HepG2 (cell line): ENCODE data around the gene BTBD19. TPM values are rescaled to one million over a fixed set of nuclear protein-coding genes. Genes with fewer than 3 reads are reported as not detected.

Experiments
- ATAC-seq: fragments of 200-7000 bp; cut with Tn5 transposase; 3 replicates; pipeline ENCODE4 v1.9.1; 2020; ENCODE audit warnings: mild to moderate bottlenecking, moderate library complexity
- BruUV-seq: library from RNA; stranded (reverse); fragments of 400-500 nt; replicated peaks from 2 replicates; lab custom pipeline; 2021; lab: Mats Ljungman, UMichigan
- CTCF ChIA-PET: fragments of 300-600 bp; formaldehyde crosslinking; extraction: SDS; loops from one replicate; lab custom pipeline; 2021; ENCODE audit warnings: low total read pairs, inconsistent platforms, low intra/inter-chr PET ratio; lab: Yijun Ruan, JAX
- POLR2A ChIA-PET: fragments of 350-600 bp; sonication (Branson Sonifier 250); formaldehyde crosslinking; loops from one replicate; lab custom pipeline; 2020; ENCODE audit warnings: antibody characterized with exemption, inconsistent platforms; lab: Yijun Ruan, JAX
- DNase-seq: peaks from one replicate; pipeline ENCODE4 v3.0.0-alpha.2; 2015; ENCODE audit warnings: low spot score
- FAIRE-seq: peaks from 3 replicates; lab custom pipeline; 2011; peaks lifted over from hg19 to GRCh38; lab: Jason Lieb, UNC
- H2AFZ ChIP-seq: one replicate; pipeline ENCODE4 v1.6.1; 2011; ENCODE audit warnings: low read length, inconsistent platforms
- H3K27ac ChIP-seq: fragments of 300-600 bp; 3 replicates; pipeline ENCODE4 v1.8.0; 2011; ENCODE audit warnings: mixed run types, mild to moderate bottlenecking, mixed read lengths, low read length, inconsistent platforms; ENCODE audit not compliant: insufficient read depth; ENCODE audit errors: extremely low read length
- H3K27me3 ChIP-seq, 2 experiments: fragments of 200-600 bp in 1 of 2; 2 replicates in 1 of 2; 3 replicates in 1 of 2; pipeline versions ENCODE4 v1.6.0 to v1.8.0; 2011; ENCODE audit warnings: low read length in 2 of 2, mild to moderate bottlenecking in 2 of 2, moderate library complexity in 2 of 2, inconsistent platforms in 1 of 2; ENCODE audit not compliant: insufficient read depth in 2 of 2, control insufficient read depth in 1 of 2
- H3K36me3 ChIP-seq, 2 experiments: fragments of 200-600 bp in 1 of 2; replicated peaks in 1 of 2; 2 replicates in 1 of 2; 3 replicates in 1 of 2; pipeline versions ENCODE4 v1.5.1 to v1.8.0; 2011; ENCODE audit warnings: low read length in 2 of 2, inconsistent platforms in 1 of 2; ENCODE audit not compliant: insufficient read depth in 2 of 2, control insufficient read depth in 1 of 2
- H3K4me1 ChIP-seq: 2 replicates; pipeline ENCODE4 v1.5.1; 2012; ENCODE audit warnings: low read length, inconsistent platforms; ENCODE audit not compliant: insufficient read depth
- H3K4me2 ChIP-seq: 2 replicates; pipeline ENCODE4 v1.6.0; 2011; ENCODE audit warnings: low read depth, low read length, inconsistent platforms
- H3K4me3 ChIP-seq, 3 experiments: fragments of 200-600 bp in 1 of 3; sonication (generic), shearing (Covaris generic) in 1 of 3; replicated peaks in 1 of 3; 2 replicates each; pipeline ENCODE4 v1.5.1; 2011 to 2016; ENCODE audit warnings: low read length in 3 of 3, inconsistent platforms in 2 of 3, low read depth in 2 of 3, mild to moderate bottlenecking in 2 of 3, control low read depth in 1 of 3, mixed read lengths in 1 of 3; ENCODE audit not compliant: insufficient read depth in 1 of 3
- H3K79me2 ChIP-seq: one replicate; pipeline ENCODE4 v1.6.1; 2011; ENCODE audit warnings: low read length, inconsistent platforms; ENCODE audit not compliant: insufficient read depth
- H3K9ac ChIP-seq: 2 replicates; pipeline ENCODE4 v1.6.0; 2011; ENCODE audit warnings: mild to moderate bottlenecking, low read depth, low read length, inconsistent platforms; ENCODE audit not compliant: insufficient read depth
- H3K9me3 ChIP-seq: 2 replicates; pipeline ENCODE4 v1.5.1; 2012; ENCODE audit warnings: mild to moderate bottlenecking, low read length
- H4K20me1 ChIP-seq: 2 replicates; pipeline ENCODE4 v1.6.0; 2011; ENCODE audit warnings: inconsistent platforms, mild to moderate bottlenecking, low read length, moderate library complexity; ENCODE audit not compliant: insufficient read depth
- ARID2 ChIP-seq: sonication (generic); formaldehyde crosslinking; IDR thresholded peaks from 2 replicates; pipeline ENCODE4 v1.8.1; 2022; ENCODE audit warnings: mild to moderate bottlenecking, missing genetic modification reagents, borderline replicate concordance
- ARNTL ChIP-seq: sonication (generic); formaldehyde crosslinking; IDR thresholded peaks from 2 replicates; pipeline ENCODE4 v1.4.0; 2020; ENCODE audit warnings: mild to moderate bottlenecking, missing genetic modification reagents
- HNRNPUL1 ChIP-seq: fragments of 200-400 bp; formaldehyde crosslinking; IDR thresholded peaks from 2 replicates; pipeline ENCODE4 v1.6.1; 2017; ENCODE audit warnings: low read depth, mild to moderate bottlenecking, low read length, moderate library complexity
- IKZF1 ChIP-seq: fragments of 450-650 bp; IDR thresholded peaks from 2 replicates; pipeline ENCODE4 v1.7.1; 2016
- KDM3A ChIP-seq: IDR thresholded peaks from 2 replicates; pipeline ENCODE4 v1.6.1; 2018; ENCODE audit warnings: low read depth, missing compliant biosample characterization
- MEF2D ChIP-seq: sonication (generic); formaldehyde crosslinking; IDR thresholded peaks from 2 replicates; pipeline ENCODE4 v1.5.1; 2020; ENCODE audit warnings: mild to moderate bottlenecking, missing genetic modification reagents
- MIXL1 ChIP-seq: IDR thresholded peaks from 2 replicates; pipeline ENCODE4 v1.6.1; 2016
- THAP9 ChIP-seq: sonication (generic); formaldehyde crosslinking; IDR thresholded peaks from 2 replicates; pipeline ENCODE4; 2020; ENCODE audit warnings: missing genetic modification reagents, mild to moderate bottlenecking, borderline replicate concordance
- ZNF331 ChIP-seq: sonication (generic); formaldehyde crosslinking; IDR thresholded peaks from 2 replicates; pipeline ENCODE4 v1.4.0; 2020; ENCODE audit warnings: missing genetic modification reagents
- ZNF335 ChIP-seq: sonication (generic); formaldehyde crosslinking; IDR thresholded peaks from 2 replicates; pipeline ENCODE4 v1.4.0; 2020; ENCODE audit warnings: missing genetic modification reagents
- ZNF589 ChIP-seq: sonication (generic); formaldehyde crosslinking; conservative IDR thresholded peaks from 2 replicates; pipeline ENCODE4 v1.8.0; 2022; ENCODE audit warnings: mild to moderate bottlenecking, moderate library complexity, missing genetic modification reagents
- ZNF605 ChIP-seq: sonication (generic); formaldehyde crosslinking; IDR thresholded peaks from 2 replicates; pipeline ENCODE4 v1.8.0; 2022; ENCODE audit warnings: mild to moderate bottlenecking, missing genetic modification reagents
- ZNF768 ChIP-seq: sonication (generic); formaldehyde crosslinking; IDR thresholded peaks from 2 replicates; pipeline ENCODE4 v1.4.0; 2020; ENCODE audit warnings: missing genetic modification reagents
- WGBS: methylation state at CpG from one replicate; pipeline ENCODE4 v1.1.6; 2017; ENCODE audit warnings: low lambda C conversion rate; 5-methylcytosine and 5-hydroxymethylcytosine counted together
- in situ Hi-C: cut with HindIII; loops from 2 replicates; pipeline ENCODE4 v1.10.0; 2017; ENCODE audit warnings: low pct_unique_long_range_greater_than_20kb; ENCODE audit not compliant: extremely low pct_ligation_motif_present
- intact Hi-C: fragments of 100-400 bp; cut with micrococcal nuclease; formaldehyde crosslinking; loops from one replicate; pipeline ENCODE4 v1.10.0; 2022; ENCODE audit not compliant: unreplicated experiment
- polyA plus RNA-seq, 8 experiments: library from polyadenylated mRNA; depleted of rRNA in 3 of 8; stranded (reverse) in 7 of 8; unstranded in 1 of 8; fragments of >200 nt; fragmentation: Illumina TruSeq in 4 of 8; extraction: Trizol in 4 of 8; gene quantifications; 2 replicates each; pipeline versions ENCODE4 v1.2.1 to v1.2.3, GENCODE V29; 2011 to 2016; ENCODE audit warnings: low read depth in 4 of 8, missing spikeins in 1 of 8, mixed read lengths in 1 of 8; ENCODE audit not compliant: insufficient read depth in 1 of 8
- total RNA-seq, 5 experiments: library from RNA; depleted of rRNA; stranded (reverse); fragments of >200 nt; fragmentation: Illumina TruSeq; extraction: Trizol; gene quantifications; 2 replicates each; pipeline ENCODE4 v1.2.3, GENCODE V29; 2016; ENCODE audit warnings: low read depth in 1 of 5
- TF ChIP-seq, protein P1 (sequence below): sonication (generic); formaldehyde crosslinking; IDR thresholded peaks from 2 replicates; pipeline ENCODE4 v1.8.0; 2022; ENCODE audit warnings: mild to moderate bottlenecking, missing genetic modification reagents, moderate library complexity
- TF ChIP-seq, protein P2 (sequence below): sonication (generic); formaldehyde crosslinking; conservative IDR thresholded peaks from 2 replicates; pipeline ENCODE4 v1.8.1; 2023; ENCODE audit warnings: missing genetic modification reagents
- TF ChIP-seq, protein P3 (sequence below): IDR thresholded peaks from 2 replicates; pipeline ENCODE4 v1.6.1; 2016

BTBD19 gene
- total and polyA plus RNA-seq, 2 of the 13 experiments (the other 11 are each of a cell fraction or from before 2014, with no cell fraction given) = 2.7 to 6.7 TPM

- intact Hi-C loops = no loop called here
- FAIRE-seq = no peak
- in situ Hi-C loops = no loop called here
- Histone ChIP-seq H3K9ac (no peak overlapping the region), H2AFZ (no peak overlapping the region), H3K36me3 (no peaks in the 10 kb centered on the region; a peak in 1 of 5 replicates)
- TF ChIP-seq ZNF768 (CRISPR knock-in tag) (no peak), ZNF335 (CRISPR knock-in tag) (no peak), ARNTL (CRISPR knock-in tag) (no peak), ZNF331 (CRISPR knock-in tag) (no peak), IKZF1 (no peak), KDM3A (CRISPR knock-in tag) (no peak), HNRNPUL1 (no peak), ZNF589 (CRISPR knock-in tag) (no peak), ARID2 (CRISPR knock-in tag) (no peak), MEF2D (CRISPR knock-in tag) (no peak), ZNF605 (no peak), MIXL1 (CRISPR knock-in tag) (no peak), THAP9 (CRISPR knock-in tag) (no peak)
- TF ChIP-seq, protein P1, sequence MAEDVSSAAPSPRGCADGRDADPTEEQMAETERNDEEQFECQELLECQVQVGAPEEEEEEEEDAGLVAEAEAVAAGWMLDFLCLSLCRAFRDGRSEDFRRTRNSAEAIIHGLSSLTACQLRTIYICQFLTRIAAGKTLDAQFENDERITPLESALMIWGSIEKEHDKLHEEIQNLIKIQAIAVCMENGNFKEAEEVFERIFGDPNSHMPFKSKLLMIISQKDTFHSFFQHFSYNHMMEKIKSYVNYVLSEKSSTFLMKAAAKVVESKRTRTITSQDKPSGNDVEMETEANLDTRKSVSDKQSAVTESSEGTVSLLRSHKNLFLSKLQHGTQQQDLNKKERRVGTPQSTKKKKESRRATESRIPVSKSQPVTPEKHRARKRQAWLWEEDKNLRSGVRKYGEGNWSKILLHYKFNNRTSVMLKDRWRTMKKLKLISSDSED (CRISPR knock-in tag) = no peak
- TF ChIP-seq, protein P2, sequence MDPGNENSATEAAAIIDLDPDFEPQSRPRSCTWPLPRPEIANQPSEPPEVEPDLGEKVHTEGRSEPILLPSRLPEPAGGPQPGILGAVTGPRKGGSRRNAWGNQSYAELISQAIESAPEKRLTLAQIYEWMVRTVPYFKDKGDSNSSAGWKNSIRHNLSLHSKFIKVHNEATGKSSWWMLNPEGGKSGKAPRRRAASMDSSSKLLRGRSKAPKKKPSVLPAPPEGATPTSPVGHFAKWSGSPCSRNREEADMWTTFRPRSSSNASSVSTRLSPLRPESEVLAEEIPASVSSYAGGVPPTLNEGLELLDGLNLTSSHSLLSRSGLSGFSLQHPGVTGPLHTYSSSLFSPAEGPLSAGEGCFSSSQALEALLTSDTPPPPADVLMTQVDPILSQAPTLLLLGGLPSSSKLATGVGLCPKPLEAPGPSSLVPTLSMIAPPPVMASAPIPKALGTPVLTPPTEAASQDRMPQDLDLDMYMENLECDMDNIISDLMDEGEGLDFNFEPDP = no peak
- TF ChIP-seq, protein P3, sequence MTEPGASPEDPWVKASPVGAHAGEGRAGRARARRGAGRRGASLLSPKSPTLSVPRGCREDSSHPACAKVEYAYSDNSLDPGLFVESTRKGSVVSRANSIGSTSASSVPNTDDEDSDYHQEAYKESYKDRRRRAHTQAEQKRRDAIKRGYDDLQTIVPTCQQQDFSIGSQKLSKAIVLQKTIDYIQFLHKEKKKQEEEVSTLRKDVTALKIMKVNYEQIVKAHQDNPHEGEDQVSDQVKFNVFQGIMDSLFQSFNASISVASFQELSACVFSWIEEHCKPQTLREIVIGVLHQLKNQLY (CRISPR knock-in tag) = no peak
- TF ChIP-seq, all 625 proteins: peak for 0
- 92% methylated on average over 1 of the region's 1 CpG for WGBS
- no peaks in the 10 kb centered on the region for H3K27me3 ChIP-seq
- H3K79me2 ChIP-seq = no peaks in the 10 kb centered on the region
- no peaks in the 10 kb centered on the region for H3K9me3 ChIP-seq
- no TSS peak for BruUV-seq
- H3K27ac ChIP-seq = no peak overlapping the region
- ATAC-seq = no peak
- ChIA-PET CTCF (no interaction called here), POLR2A (no interaction called here)
- no peak overlapping the region for H3K4me2 ChIP-seq
- no peak for DNase-seq
- H3K4me1 ChIP-seq = peaks cover 33% of the 10 kb centered on the region
- H3K4me3 ChIP-seq = no peak overlapping the region
- no peaks in the 10 kb centered on the region for H4K20me1 ChIP-seq
Measured at GRCh38 chr1:44851308-44851707, 43.0 kb downstream of the BTBD19 start.
